Glomerular visceral epithelial cell (primary cell): ENCODE results near the gene TTC39B.
"Not testable (repeated sequence)": the region's sequence is repeated elsewhere in the genome, so short reads cannot be mapped to it uniquely, and the experiment has no call there.

Source experiments
- DNase-seq: peaks from one replicate; pipeline ENCODE4 v3.0.0-alpha.2; 2016; ENCODE audit errors: extremely low spot score

Gene TTC39B

GRCh38 chr9:15306757-15307522, at the start of gene TTC39B:
TSS of gene TTC39B (minus strand) at chr9:15307216. CDS start at chr9:15307125, 91 bp downstream.
- peak; percentile 94 for DNase-seq

- DNase-seq = no peak
Measured at GRCh38 chr9:15355669-15356068, 48.7 kb upstream of the TTC39B start.

- DNase-seq = no peak
Measured at GRCh38 chr9:15354713-15355112, 47.7 kb upstream of the TTC39B start.

- no peak for DNase-seq
Measured at GRCh38 chr9:15353892-15354291, 46.9 kb upstream of the TTC39B start.

GRCh38 chr9:15352306-15352705, 45.3 kb upstream of the TTC39B start:
- DNase-seq = no peak

GRCh38 chr9:15349892-15350761, 43.1 kb upstream of the TTC39B start:
- DNase-seq = peak; percentile 51

GRCh38 chr9:15346837-15347236, 39.8 kb upstream of the TTC39B start:
- no peak for DNase-seq

GRCh38 chr9:15344191-15344590, 37.2 kb upstream of the TTC39B start:
- no peak for DNase-seq

- peak; percentile 3 for DNase-seq
Measured at GRCh38 chr9:15333376-15333881, 26.4 kb upstream of the TTC39B start.

- no peak for DNase-seq
Measured at GRCh38 chr9:15332939-15333338, 25.9 kb upstream of the TTC39B start.

- no peak for DNase-seq
Measured at GRCh38 chr9:15329539-15330109, 22.6 kb upstream of the TTC39B start.

GRCh38 chr9:15328946-15329345, 21.9 kb upstream of the TTC39B start:
- no peak for DNase-seq

GRCh38 chr9:15322695-15323094, 15.7 kb upstream of the TTC39B start:
- DNase-seq = not testable (repeated sequence)

GRCh38 chr9:15319661-15320060, 12.6 kb upstream of the TTC39B start:
- DNase-seq = not testable (repeated sequence)

- no peak for DNase-seq
Measured at GRCh38 chr9:15317836-15318235, 10.8 kb upstream of the TTC39B start.

- no peak for DNase-seq
Measured at GRCh38 chr9:15311607-15312006, 4.6 kb upstream of the TTC39B start.

- no peak for DNase-seq
Measured at GRCh38 chr9:15310107-15310850, 3.3 kb upstream of the TTC39B start.

GRCh38 chr9:15308511-15308910, 1.5 kb upstream of the TTC39B start:
- DNase-seq = peak; percentile 25

- no peak for DNase-seq
Measured at GRCh38 chr9:15307523-15307841, 466 bp upstream of the TTC39B start.

- peak; percentile 73 for DNase-seq
Measured at GRCh38 chr9:15306068-15306756, 804 bp downstream of the TTC39B start.

GRCh38 chr9:15305470-15305869, 1.5 kb downstream of the TTC39B start:
- no peak for DNase-seq
